K562 (cell line): ENCODE results near the gene VTI1B. TPM values are rescaled to one million over a fixed set of nuclear protein-coding genes. Genes with fewer than 3 reads are reported as not detected.

Experiments used
- ATAC-seq: fragments of 200-7000 bp; cut with Tn5 transposase; 3 replicates; pipeline ENCODE4 v1.9.1; 2020; ENCODE audit warnings: moderate library complexity
- BruUV-seq: library from RNA; stranded (reverse); fragments of 400-500 nt; replicated peaks from 2 replicates; lab custom pipeline; 2021; lab: Mats Ljungman, UMichigan
- CTCF ChIA-PET: fragments of 300-600 bp; formaldehyde crosslinking; extraction: SDS; loops from one replicate; lab custom pipeline; 2021; ENCODE audit warnings: low intra/inter-chr PET ratio; lab: Yijun Ruan, JAX
- POLR2A ChIA-PET: fragments of 300-600, 350-650 bp; sonication (Branson Sonifier 250); formaldehyde crosslinking; extraction: SDS; loops from one replicate; lab custom pipeline; 2021; ENCODE audit warnings: antibody characterized with exemption, inconsistent platforms; lab: Yijun Ruan, JAX
- DNase-seq, 4 experiments: peaks; one replicate each; pipeline versions ENCODE4 v3.0.0 to v3.0.0-alpha.2; 2011 to 2018; ENCODE audit warnings: low spot score in 3 of 4, mixed read lengths in 3 of 4; ENCODE audit errors: extremely low read depth in 1 of 4
- FAIRE-seq: peaks from 2 replicates; lab custom pipeline; 2011; peaks lifted over from hg19 to GRCh38; lab: Jason Lieb, UNC
- H2AFZ ChIP-seq: 2 replicates; pipeline ENCODE4 v1.6.0; 2011; ENCODE audit warnings: low read depth, low read length, control low read depth, inconsistent platforms
- H3K27ac ChIP-seq: fragments of 200-600 bp; 3 replicates; pipeline ENCODE4 v1.8.0; 2011; ENCODE audit warnings: low read depth, mild to moderate bottlenecking, control low read depth, inconsistent platforms, low read length, moderate library complexity, mixed read lengths; ENCODE audit errors: extremely low read depth
- H3K27me3 ChIP-seq, 2 experiments: fragments of 300-600 bp in 1 of 2; 2 replicates in 1 of 2; 3 replicates in 1 of 2; pipeline versions ENCODE4 v1.6.0 to v1.8.0; 2011; ENCODE audit warnings: inconsistent platforms in 2 of 2, low read length in 2 of 2, mild to moderate bottlenecking in 1 of 2, mixed read lengths in 1 of 2, moderate library complexity in 1 of 2; ENCODE audit not compliant: control insufficient read depth in 2 of 2, insufficient read depth in 2 of 2
- H3K36me3 ChIP-seq: fragments of 300-600 bp; 3 replicates; pipeline ENCODE4 v1.8.0; 2011; ENCODE audit warnings: mild to moderate bottlenecking, low read length, inconsistent platforms; ENCODE audit not compliant: control insufficient read depth, insufficient read depth
- H3K4me1 ChIP-seq, 2 experiments: fragments of 200-600 bp in 1 of 2; replicated peaks in 1 of 2; 2 replicates in 1 of 2; 3 replicates in 1 of 2; pipeline versions ENCODE4 v1.5.1 to v1.8.0; 2011; ENCODE audit warnings: inconsistent platforms in 2 of 2, low read length in 2 of 2, mild to moderate bottlenecking in 1 of 2, mixed read lengths in 1 of 2, moderate library complexity in 1 of 2; ENCODE audit not compliant: control insufficient read depth in 2 of 2, insufficient read depth in 2 of 2
- H3K4me2 ChIP-seq: 2 replicates; pipeline ENCODE4 v1.6.1; 2011; ENCODE audit warnings: low read length, control low read depth, inconsistent platforms, mixed read lengths; ENCODE audit not compliant: insufficient read depth
- H3K4me3 ChIP-seq: fragments of 200-600 bp; sonication (generic), shearing (Covaris generic); 2 replicates; pipeline ENCODE4 v1.5.1; 2016; ENCODE audit warnings: control low read depth, inconsistent platforms
- H3K79me2 ChIP-seq: fragments of 200-600 bp; 3 replicates; pipeline ENCODE4 v1.8.0; 2011; ENCODE audit warnings: low read length, inconsistent platforms; ENCODE audit not compliant: control insufficient read depth, insufficient read depth
- H3K9ac ChIP-seq, 2 experiments: 2 replicates each; pipeline versions ENCODE4 v1.6.0 to v1.6.1; 2011; ENCODE audit warnings: low read depth in 2 of 2, low read length in 2 of 2, control low read depth in 1 of 2, inconsistent platforms in 1 of 2, mild to moderate bottlenecking in 1 of 2, mixed read lengths in 1 of 2; ENCODE audit not compliant: insufficient read depth in 1 of 2
- H3K9me1 ChIP-seq: one replicate; pipeline ENCODE4 v1.6.0; 2011; ENCODE audit warnings: inconsistent platforms, mild to moderate bottlenecking, low read length, moderate library complexity; ENCODE audit not compliant: control insufficient read depth, insufficient read depth
- H3K9me3 ChIP-seq: replicated peaks from 2 replicates; pipeline ENCODE4 v1.5.1; 2011; ENCODE audit warnings: low read depth, low read length, inconsistent platforms; ENCODE audit not compliant: control insufficient read depth, insufficient read depth
- H4K20me1 ChIP-seq: replicated peaks from 2 replicates; pipeline ENCODE4 v1.6.1; 2011; ENCODE audit warnings: low read length, inconsistent platforms, mixed read lengths; ENCODE audit not compliant: control insufficient read depth, insufficient read depth
- BCL6 ChIP-seq: fragments of 250-450 bp; sonication (Bioruptor Pico); IDR thresholded peaks from 2 replicates; pipeline ENCODE4 v1.4.0; 2020
- MBD2 ChIP-seq: sonication (generic); IDR thresholded peaks from 2 replicates; pipeline ENCODE4 v1.6.1; 2016; ENCODE audit warnings: low read depth, borderline replicate concordance
- SAP30 ChIP-seq: fragments of 200-600 bp; sonication (generic); IDR thresholded peaks from 2 replicates; pipeline ENCODE4 v1.6.1; 2012; ENCODE audit warnings: borderline replicate concordance, low read depth, mild to moderate bottlenecking, moderate library complexity, low read length, control low read depth, inconsistent platforms; ENCODE audit not compliant: insufficient read depth, poor library complexity, severe bottlenecking
- ZNF354B ChIP-seq: fragments of 250-450 bp; sonication (Bioruptor Pico); IDR thresholded peaks from 2 replicates; pipeline ENCODE4 v1.4.0; 2020
- WGBS: fragments of 100-300 bp; shearing (Covaris generic); methylation state at CpG from one replicate; pipeline ENCODE4 v1.1.6; 2016; ENCODE audit warnings: low coverage, mixed read lengths; ENCODE audit not compliant: insufficient coverage; ENCODE audit errors: missing lambda C conversion rate; 5-methylcytosine and 5-hydroxymethylcytosine counted together
- in situ Hi-C: fragments of 300-500 bp; cut with MboI; formaldehyde crosslinking; loops from 4 replicates; pipeline ENCODE4 v1.15.0; 2018; ENCODE audit warnings: inconsistent platforms, mixed read lengths
- intact Hi-C: fragments of 100-400 bp; cut with micrococcal nuclease; formaldehyde crosslinking; loops from 2 replicates; pipeline ENCODE4 v1.14.2; 2022
- polyA plus RNA-seq, 8 experiments: library from polyadenylated mRNA; depleted of rRNA in 4 of 8; stranded (reverse) in 5 of 8; unstranded in 3 of 8; fragments of >200 nt; fragmentation: Nextera tagmentation in 2 of 8; fragmentation: Illumina TruSeq in 1 of 8; extraction: Ambion mirVana in 2 of 8; extraction: Trizol in 1 of 8; gene quantifications; 2 replicates each; pipeline versions ENCODE4 v1.2.1 to v1.2.3, GENCODE V29; 2011 to 2014; ENCODE audit warnings: inconsistent platforms in 1 of 8, missing spikeins in 1 of 8
- total RNA-seq, 7 experiments: library from RNA; depleted of rRNA in 6 of 7; stranded (reverse); fragments of >200 nt in 6 of 7; fragmentation: Illumina TruSeq in 2 of 7; extraction: Trizol in 2 of 7; gene quantifications; 2 replicates each; pipeline versions ENCODE4 v1.2.1 to v1.2.3, GENCODE V29; 2011 to 2021; ENCODE audit warnings: low replicate concordance in 1 of 7
- TF ChIP-seq, protein P1 (sequence below): IDR thresholded peaks from 3 replicates; pipeline ENCODE4 v1.6.1; 2011; ENCODE audit warnings: borderline replicate concordance, mild to moderate bottlenecking, moderate library complexity; ENCODE audit not compliant: insufficient read length; ENCODE audit errors: extremely low read depth
- TF ChIP-seq, protein P2 (sequence below): fragments of 450-650 bp; IDR thresholded peaks from 2 replicates; pipeline ENCODE4 v1.6.1; 2016; ENCODE audit warnings: missing biosample characterization, missing genetic modification characterization
- TF ChIP-seq, protein P3 (sequence below): fragments of 450-650 bp; IDR thresholded peaks from 2 replicates; pipeline ENCODE4 v1.6.1; 2018; ENCODE audit warnings: mild to moderate bottlenecking, low read depth; ENCODE audit not compliant: partially characterized antibody
- TF ChIP-seq, protein P4 (sequence below): fragments of 200-800 bp; sonication (Bioruptor generic); IDR thresholded peaks from 2 replicates; pipeline ENCODE4 v1.6.1; 2016; ENCODE audit warnings: missing genetic modification characterization, missing compliant biosample characterization

The VTI1B gene
- total and polyA plus RNA-seq, 9 of the 15 experiments (the other 6 are each of a cell fraction or from before 2014, with no cell fraction given) = 7.8 to 69.8 (median 50.1) TPM

DNA sequence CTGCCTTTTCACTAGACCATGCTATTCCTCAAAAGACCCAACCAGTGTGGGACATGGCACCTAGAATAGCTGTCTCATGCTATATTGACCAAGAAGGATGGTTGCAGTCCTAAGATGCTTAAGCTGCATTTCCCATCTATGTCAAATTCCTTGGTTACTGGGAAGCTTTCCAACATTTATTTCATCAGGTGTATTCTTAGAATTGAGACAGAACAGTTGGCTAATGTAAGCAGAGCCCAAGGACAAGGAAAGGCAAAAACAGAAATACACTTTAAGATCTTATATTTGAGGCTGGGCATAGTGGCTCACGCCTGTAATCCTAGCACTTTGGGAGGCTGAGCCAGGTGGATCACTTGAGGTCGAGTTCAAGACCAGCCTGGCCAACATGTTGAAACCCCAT, 30.0 kb downstream of the VTI1B start (continued):
- TF ChIP-seq, protein P1, sequence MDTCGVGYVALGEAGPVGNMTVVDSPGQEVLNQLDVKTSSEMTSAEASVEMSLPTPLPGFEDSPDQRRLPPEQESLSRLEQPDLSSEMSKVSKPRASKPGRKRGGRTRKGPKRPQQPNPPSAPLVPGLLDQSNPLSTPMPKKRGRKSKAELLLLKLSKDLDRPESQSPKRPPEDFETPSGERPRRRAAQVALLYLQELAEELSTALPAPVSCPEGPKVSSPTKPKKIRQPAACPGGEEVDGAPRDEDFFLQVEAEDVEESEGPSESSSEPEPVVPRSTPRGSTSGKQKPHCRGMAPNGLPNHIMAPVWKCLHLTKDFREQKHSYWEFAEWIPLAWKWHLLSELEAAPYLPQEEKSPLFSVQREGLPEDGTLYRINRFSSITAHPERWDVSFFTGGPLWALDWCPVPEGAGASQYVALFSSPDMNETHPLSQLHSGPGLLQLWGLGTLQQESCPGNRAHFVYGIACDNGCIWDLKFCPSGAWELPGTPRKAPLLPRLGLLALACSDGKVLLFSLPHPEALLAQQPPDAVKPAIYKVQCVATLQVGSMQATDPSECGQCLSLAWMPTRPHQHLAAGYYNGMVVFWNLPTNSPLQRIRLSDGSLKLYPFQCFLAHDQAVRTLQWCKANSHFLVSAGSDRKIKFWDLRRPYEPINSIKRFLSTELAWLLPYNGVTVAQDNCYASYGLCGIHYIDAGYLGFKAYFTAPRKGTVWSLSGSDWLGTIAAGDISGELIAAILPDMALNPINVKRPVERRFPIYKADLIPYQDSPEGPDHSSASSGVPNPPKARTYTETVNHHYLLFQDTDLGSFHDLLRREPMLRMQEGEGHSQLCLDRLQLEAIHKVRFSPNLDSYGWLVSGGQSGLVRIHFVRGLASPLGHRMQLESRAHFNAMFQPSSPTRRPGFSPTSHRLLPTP = no peak
- no peak for TF ChIP-seq MBD2
- TF ChIP-seq ZNF354B = no peak
- TF ChIP-seq BCL6 (CRISPR knock-in tag) = no peak
- TF ChIP-seq, protein P2, sequence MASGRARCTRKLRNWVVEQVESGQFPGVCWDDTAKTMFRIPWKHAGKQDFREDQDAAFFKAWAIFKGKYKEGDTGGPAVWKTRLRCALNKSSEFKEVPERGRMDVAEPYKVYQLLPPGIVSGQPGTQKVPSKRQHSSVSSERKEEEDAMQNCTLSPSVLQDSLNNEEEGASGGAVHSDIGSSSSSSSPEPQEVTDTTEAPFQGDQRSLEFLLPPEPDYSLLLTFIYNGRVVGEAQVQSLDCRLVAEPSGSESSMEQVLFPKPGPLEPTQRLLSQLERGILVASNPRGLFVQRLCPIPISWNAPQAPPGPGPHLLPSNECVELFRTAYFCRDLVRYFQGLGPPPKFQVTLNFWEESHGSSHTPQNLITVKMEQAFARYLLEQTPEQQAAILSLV = no peak
- TF ChIP-seq, all 486 proteins: peak for 0

DNA sequence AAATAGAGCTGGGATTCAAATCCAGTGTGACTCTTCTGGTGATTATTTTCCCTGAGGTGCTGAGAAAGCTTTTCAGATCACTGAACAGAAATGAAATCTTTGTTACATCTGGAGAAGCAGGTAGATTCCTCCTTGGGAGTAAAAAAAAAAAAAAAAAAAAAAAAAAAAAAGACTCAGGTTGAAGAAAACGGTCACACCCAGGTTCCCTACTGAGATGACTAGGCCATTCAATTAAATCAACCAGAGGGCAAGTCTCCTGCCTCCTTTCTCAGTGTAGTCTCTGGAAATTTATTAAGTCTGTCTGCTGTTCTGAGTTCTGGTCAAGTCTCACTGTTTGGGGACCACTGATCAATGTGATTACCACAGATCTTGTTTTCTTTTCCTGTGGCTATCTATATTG, 30.7 kb downstream of the VTI1B start:
- CTCF ChIA-PET = no interaction called here

More for the DNA sequence above, 30.7 kb downstream of the VTI1B start:
- no peaks in the 10 kb centered on the region for H3K27me3 ChIP-seq
- no peaks in the 10 kb centered on the region for H3K9me3 ChIP-seq
- intact Hi-C loops (no loop called here), in situ Hi-C loops (no loop called here)
- no peak overlapping the region for H2AFZ ChIP-seq
- no TSS peak for BruUV-seq
- ATAC-seq (peak; percentile 29; the same call in 1 of the 3 replicates), FAIRE-seq (no peak), DNase-seq (no peak)
- H3K9me1 ChIP-seq = no peaks in the 10 kb centered on the region
- H3K27ac ChIP-seq = no peak overlapping the region
- POLR2A ChIA-PET = interaction anchor here (0.6 to 1.5 kb wide), 3 partner anchors 9 to 14 kb away, joined by 4 to 7 read pairs (median 5); no protein-coding TSS in a partner anchor
- TF ChIP-seq, protein P3, sequence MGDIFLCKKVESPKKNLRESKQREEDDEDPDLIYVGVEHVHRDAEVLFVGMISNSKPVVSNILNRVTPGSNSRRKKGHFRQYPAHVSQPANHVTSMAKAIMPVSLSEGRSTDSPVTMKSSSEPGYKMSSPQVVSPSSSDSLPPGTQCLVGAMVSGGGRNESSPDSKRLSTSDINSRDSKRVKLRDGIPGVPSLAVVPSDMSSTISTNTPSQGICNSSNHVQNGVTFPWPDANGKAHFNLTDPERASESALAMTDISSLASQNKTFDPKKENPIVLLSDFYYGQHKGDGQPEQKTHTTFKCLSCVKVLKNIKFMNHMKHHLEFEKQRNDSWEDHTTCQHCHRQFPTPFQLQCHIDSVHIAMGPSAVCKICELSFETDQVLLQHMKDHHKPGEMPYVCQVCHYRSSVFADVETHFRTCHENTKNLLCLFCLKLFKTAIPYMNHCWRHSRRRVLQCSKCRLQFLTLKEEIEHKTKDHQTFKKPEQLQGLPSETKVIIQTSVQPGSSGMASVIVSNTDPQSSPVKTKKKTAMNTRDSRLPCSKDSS = no peak
- no peak for TF ChIP-seq SAP30
- TF ChIP-seq, protein P4, sequence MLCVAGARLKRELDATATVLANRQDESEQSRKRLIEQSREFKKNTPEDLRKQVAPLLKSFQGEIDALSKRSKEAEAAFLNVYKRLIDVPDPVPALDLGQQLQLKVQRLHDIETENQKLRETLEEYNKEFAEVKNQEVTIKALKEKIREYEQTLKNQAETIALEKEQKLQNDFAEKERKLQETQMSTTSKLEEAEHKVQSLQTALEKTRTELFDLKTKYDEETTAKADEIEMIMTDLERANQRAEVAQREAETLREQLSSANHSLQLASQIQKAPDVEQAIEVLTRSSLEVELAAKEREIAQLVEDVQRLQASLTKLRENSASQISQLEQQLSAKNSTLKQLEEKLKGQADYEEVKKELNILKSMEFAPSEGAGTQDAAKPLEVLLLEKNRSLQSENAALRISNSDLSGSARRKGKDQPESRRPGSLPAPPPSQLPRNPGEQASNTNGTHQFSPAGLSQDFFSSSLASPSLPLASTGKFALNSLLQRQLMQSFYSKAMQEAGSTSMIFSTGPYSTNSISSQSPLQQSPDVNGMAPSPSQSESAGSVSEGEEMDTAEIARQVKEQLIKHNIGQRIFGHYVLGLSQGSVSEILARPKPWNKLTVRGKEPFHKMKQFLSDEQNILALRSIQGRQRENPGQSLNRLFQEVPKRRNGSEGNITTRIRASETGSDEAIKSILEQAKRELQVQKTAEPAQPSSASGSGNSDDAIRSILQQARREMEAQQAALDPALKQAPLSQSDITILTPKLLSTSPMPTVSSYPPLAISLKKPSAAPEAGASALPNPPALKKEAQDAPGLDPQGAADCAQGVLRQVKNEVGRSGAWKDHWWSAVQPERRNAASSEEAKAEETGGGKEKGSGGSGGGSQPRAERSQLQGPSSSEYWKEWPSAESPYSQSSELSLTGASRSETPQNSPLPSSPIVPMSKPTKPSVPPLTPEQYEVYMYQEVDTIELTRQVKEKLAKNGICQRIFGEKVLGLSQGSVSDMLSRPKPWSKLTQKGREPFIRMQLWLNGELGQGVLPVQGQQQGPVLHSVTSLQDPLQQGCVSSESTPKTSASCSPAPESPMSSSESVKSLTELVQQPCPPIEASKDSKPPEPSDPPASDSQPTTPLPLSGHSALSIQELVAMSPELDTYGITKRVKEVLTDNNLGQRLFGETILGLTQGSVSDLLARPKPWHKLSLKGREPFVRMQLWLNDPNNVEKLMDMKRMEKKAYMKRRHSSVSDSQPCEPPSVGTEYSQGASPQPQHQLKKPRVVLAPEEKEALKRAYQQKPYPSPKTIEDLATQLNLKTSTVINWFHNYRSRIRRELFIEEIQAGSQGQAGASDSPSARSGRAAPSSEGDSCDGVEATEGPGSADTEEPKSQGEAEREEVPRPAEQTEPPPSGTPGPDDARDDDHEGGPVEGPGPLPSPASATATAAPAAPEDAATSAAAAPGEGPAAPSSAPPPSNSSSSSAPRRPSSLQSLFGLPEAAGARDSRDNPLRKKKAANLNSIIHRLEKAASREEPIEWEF (CRISPR knock-in tag) = no peak
- peaks cover 0 to 16% of the 10 kb centered on the region in 2 experiments; a peak in 3 of 5 replicates for H3K4me1 ChIP-seq
- no peak overlapping the region for H3K4me3 ChIP-seq
- H3K79me2 ChIP-seq = no peaks in the 10 kb centered on the region
- no peaks in the 10 kb centered on the region for H4K20me1 ChIP-seq
- H3K4me2 ChIP-seq = no peak overlapping the region
- peaks cover 35% of the 10 kb centered on the region for H3K36me3 ChIP-seq
- 0% methylated on average over 1 of the region's 1 CpG for WGBS
- no peak overlapping the region for H3K9ac ChIP-seq
